GM18511 (cell line): ENCODE data around the gene DYRK2.
"Not testable (repeated sequence)": the region's sequence is repeated elsewhere in the genome, so short reads cannot be mapped to it uniquely, and the experiment has no call there.

Source experiments
- ATAC-seq: cut with Tn5 transposase; IDR thresholded peaks from one replicate; pipeline ENCODE4 v1.9.1; 2021; ENCODE audit warnings: mild to moderate bottlenecking, moderate library complexity; ENCODE audit not compliant: unreplicated experiment

DYRK2 gene

DNA sequence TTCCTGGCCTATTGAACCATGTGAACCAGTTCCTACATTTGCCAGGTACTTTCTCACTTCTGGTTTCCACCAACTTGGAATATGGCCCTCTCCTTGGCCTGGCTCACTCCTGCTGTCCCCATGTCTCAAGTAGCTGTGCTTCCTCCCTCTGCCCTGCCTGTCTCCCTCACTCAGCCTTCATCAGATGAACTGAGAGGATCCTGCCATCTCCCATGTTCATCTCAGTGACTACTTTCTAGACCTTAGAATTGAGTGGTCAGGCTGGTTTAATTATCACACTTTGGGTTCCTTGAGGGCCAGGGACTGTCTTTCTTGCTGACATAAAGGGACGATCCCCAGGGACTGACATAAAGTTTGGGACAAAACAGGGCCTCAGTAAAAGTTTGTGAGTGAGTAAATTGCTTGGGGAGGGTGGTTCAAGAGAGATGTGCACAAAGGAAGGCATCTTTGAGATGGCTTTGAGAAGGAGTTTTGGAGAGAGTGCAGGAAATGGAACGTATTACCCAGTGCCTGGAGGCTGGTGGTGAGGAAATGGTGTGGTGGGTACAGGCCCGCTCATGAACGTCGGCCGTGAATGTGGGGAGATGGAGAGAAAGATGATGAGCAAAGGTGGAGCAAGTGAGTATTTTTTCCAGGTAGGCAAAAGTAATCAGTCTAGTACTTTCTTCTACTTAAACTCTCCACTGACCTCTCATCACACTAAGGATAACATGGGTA, 20.8 kb downstream of the DYRK2 start:
- ATAC-seq = no peak

DNA sequence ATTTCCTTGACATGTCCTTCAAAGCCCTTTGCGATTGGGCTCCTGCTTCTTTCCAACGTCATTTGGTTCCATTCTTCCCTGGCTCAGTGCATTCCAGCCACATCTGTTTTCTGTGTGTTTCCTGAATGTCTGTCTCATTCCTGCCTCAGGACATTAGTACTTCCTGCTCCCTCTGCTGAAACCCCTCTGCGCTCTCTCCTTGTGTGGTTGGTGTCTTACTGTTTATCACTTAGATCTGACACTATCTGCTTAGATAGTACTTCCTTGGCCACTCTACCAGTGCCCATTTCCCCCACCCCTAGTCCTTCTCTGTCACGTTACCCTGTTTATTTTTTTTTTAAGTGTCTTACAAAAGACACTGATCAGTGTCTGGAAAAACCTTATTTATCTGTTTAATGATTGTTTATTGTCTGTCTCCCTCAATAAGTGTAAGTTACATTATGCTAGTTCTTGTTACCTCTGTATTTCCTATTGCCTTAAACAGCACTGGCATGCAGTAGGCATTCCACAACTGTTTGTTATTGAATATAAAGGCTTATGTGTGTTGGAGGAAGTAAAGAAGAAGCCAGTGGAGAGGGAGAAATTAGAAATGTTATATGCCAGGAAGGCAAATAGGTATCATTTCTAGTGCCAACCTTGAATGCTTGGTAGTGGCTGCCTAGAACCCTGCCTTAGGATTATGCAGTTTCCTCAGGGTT, 21.5 kb downstream of the DYRK2 start:
- no peak for ATAC-seq

DNA sequence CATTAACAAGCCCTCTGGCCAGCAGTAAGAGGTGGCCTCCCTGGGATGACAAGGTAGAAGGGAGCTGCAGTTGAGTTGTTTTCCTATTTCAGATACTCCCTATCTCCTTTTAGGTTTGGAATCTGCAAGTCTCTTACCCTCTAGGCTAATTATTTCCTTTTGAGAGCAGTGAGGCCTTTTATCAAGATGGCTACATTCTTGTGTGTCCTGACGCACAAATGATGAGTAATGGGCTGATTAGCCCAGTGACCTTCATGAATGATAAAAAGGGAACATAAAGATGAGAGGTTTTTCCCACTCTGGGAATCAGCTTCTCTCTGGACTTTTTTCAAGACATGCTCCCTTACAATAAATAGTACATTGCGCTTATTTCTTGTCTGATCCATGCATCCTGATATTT, 22.9 kb downstream of the DYRK2 start:
- ATAC-seq = no peak

DNA sequence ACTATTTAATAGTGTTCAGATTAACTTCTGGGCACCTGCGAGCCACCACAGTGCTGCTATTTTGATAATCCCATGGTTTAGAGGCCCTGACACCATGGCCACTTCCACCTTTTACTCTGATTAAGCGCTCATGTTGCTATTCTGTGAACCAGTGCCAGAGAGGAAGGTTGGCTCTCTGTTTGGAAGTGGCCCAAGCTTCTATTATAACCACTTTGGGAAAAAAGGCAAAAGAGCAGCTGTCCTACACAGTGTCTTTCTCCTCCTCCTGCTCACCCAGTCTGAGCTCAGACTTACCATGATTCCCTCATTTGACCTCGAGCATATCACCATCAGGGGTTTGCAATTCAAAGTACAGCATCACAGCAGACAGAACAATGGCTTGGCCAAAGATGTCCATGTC, 23.3 kb downstream of the DYRK2 start:
- no peak for ATAC-seq

DNA sequence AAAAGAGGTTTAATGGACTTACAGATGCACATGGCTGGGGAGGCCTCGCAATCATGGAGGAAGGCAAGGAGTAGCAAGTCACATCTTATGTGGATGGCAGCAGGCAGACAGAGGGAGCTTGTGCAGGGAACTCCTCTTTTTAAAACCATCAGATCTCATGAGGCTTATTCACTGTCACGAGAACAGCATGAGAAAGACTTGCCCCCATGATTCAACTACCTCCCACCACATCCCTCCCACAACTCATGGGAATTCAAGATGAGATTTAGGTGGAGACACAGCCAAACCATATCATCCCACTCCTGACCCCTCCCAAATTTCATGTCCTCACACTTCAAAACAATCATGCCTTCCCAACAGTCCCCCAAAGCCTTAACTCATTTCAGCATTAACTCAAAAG, 24.0 kb downstream of the DYRK2 start:
- ATAC-seq = not testable (repeated sequence)

DNA sequence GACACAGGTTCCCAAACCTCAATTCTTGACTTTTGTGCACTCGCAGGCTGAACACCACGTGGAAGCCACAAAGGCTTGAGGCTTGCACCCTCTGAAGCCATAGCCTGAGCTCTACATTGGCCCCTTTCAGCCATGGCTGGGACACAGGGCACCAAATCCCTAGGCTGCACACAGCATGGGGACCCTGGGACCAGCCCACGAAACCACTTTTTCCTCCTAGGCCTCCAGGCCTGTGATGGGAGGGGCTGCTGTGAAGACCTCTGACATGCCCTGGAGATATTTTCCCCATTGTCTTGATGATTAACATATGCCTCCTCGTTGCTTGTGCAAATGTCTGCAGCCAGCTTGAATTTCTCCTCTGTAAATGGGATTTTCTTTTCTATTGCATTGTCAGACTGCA, 25.0 kb downstream of the DYRK2 start:
- ATAC-seq = not testable (repeated sequence)

DNA sequence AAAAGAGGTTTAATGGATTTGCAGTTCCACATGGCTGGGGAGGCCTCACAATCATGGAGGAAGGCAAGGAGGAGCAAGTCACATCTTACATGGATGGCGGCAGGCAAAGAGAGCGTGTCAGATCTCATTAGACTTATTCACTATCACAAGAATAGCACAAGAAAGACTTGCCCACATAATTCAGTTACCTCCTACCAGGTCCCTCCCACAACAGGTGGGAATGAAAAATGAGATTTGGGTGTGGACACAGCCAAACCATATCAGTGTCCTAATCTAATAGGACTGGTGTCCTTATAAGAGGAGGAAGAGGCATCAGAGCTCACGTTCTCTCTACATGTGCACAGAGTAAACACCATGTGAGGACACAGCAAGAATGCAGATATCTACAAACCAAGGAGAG, 25.9 kb downstream of the DYRK2 start:
- no peak for ATAC-seq

DNA sequence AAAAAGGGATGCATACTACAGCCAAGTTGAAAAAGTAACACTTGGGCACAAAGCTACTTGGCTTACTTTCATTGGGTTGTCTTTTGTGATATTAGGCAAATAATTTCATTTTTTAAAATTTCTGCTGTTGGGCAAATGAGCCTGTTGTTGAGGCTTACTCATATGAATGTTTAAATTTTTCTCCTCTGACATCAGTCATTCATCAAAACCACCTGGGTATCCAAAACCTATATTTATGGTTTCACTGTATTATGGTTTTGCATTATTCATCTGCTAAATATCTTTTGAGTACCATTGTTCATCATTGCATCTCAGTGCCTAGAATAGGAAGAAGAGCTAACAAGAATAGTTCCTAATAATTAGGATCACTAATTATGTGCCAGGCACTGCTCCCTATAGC, 28.1 kb downstream of the DYRK2 start:
- no peak for ATAC-seq

DNA sequence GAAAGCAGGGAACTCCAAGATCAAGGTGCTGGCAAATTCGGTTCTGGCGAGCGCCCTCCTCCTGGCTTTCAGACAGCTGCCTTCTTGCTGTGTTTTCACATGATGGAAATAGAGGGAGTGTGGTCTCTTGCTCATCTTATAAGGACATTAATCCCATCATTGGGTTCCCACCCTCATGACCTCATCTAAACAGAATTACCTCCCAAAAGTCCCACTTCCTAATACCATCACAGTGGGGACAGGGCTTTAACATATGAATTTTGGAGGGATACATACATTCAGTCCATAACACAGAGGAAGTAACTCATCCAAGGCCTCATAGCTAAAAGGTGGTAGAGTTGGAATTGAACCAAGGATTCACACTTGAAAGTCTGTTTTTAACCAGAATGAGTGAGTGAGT, 28.6 kb downstream of the DYRK2 start:
- no peak for ATAC-seq

DNA sequence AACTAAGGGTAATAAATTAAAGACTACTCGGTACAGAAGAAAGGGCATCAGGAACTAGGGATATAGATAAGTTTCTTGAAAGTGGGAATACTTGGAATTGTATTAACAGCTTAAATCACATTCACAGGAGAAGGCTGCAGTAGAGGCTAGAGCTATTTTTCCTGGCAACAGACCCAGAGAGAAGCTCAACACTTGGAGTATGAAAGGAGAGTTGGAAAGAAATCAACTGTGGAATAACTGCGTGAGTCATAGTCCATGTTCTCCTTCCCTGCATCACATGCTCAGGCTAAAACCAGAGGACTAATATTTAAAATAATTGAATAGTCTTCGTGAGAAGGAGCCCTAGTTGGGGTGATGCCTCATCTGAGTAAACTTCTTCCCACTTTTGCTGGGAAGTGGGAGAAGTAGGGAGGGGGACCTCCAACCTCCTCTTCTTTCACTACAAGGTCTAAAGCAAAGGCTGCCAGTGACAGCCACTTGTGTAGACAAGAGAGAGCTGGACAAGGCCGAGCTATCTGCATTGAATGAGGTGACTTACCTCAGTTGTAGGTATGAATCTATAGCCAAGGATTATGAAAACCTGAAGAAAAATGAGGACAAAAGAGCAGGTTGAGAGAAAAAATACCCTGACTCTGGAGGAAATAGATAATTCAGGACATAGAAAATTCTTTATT, 32.7 kb downstream of the DYRK2 start:
- no peak for ATAC-seq

DNA sequence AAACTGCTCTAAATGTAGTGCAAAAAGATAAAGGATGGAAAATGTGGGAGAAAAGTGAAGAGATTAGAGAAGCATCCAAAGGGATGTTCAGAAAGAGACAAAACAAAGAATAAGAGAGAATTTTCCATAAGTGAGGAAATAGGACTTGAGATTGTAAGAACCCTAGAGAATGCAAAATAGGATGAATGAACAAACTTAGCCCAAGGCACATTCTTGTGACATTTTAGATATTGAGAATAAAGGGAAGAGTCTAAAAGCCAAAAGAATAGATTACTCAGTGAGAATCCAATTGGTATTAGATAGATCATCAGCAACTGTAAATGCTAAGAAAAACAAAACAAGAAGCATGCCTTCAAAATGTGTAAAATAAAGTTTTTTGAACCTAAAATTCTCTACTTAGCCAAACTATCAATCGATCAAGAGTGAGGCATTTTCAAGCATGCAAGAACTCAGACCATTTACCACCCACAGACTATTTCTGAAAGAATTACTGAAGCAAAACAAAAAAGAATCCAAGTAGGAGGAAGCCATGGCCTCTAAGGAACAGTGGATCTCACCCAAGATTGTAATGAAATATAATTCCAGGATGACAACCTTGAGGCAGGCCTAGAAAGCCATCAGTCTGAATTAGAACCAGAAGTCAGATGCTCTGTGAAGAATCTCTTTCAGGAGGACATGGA, 33.5 kb downstream of the DYRK2 start:
- ATAC-seq = no peak

DNA sequence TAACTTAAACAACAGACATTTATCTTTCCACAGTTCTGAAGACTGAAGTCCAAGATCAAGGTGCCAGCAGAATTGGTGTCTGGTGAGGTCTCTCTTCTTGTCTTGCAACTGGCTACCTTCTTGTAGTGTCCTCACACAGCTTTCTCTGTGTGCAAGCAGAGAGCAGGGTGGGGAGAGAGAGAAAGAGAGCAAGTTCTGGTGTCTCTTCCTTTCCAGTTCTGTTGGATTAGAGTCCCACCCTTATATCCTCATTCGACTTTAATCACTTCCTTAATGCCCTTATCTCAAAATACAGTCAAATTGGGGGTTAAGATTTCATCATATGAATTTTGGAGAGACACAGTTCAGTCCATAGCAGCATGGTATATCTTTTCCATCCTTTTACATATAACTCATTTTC, 40.8 kb downstream of the DYRK2 start:
- ATAC-seq = no peak

DNA sequence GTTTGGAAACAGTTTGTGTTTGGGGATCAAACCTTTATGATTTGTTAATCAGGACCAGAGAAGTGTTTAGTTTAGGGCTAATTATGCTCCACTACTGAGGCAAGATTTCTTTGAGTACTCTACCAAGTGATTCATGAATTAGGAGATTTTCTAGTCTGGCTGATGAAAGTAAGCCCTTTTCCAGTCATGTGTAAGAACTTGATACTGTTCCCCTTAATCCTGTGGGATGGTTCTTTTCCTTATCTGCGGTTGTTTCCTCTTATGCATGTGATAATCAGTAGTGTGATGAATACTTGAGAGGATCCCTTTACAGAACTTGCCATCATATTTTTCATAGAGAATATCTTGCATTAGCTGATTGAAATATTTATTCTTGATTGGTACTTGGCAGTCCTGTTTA, 42.1 kb downstream of the DYRK2 start:
- no peak for ATAC-seq

DNA sequence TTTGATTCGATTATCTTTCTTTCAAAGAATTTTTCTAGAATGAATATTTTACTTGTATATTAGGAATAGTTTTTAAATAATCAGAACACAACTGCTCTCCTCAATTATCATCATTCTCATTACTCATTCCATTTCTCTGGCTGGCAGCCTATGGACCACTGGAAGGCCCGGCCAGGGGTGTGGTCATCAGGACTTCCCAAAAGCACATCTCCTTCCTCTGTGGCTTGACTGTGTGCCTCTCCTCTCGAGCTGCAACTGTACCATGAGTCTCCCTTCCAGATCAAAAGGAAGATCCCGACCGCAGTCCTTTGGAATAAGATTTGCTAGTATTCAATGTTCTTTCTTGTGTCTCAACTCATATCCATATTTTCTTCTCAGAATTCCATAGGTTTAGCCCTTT, 42.7 kb downstream of the DYRK2 start:
- ATAC-seq = no peak

DNA sequence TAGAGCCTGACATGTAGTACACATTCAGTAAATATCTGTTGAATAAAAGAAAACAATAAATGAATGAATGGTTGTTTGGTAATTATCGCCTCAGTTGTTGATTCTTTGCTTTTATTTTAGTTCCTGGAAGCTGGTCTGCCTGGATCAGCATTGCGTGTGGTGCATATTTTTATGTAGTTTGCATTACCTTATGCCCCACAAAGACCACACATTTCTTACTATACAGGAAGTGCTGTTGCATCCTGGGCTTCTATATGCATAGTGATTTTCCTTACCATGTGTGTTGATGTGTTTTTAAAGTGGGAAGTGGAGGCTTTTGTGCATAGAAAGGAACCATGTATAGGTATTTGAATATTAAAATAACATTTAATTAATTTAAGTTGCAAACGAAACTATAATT, 43.6 kb downstream of the DYRK2 start:
- ATAC-seq = no peak

DNA sequence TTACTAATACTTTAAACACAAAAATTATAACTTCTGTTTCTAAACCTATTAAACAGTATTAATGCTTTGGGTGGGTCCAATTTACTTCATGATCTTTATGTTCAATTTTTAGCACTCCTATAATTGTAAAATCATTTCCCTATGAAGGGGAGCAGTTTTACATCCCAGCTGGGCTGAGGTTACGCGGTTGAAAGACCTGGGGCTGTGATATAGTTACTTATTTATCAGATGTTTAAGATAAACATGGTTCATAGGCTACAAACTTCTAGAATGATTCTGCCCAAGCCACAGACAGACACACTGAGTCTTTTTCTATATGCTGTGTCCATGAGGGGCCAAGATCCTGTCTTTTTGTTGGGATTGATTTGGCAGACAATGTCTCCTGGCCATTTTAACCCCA, 44.4 kb downstream of the DYRK2 start:
- ATAC-seq = no peak

DNA sequence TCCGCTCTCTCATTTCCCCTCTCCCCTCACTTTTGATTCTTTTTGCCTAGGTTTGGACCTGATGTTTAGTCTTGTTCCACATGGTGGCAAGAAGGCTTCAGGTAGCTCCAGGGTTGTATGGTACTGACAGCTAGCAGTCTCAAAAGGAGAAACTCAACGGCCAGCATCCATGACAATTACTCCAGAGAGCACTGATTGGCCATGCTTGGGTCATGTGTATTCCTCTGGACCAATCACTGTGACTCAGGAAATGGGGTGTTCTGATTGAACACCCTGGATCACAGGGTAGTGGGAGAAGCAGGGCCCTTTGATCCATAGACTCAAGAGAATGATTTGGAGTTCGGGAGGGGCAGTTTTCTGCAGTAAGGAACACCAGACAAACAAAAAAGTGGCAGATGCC, 45.3 kb downstream of the DYRK2 start:
- ATAC-seq = no peak

DNA sequence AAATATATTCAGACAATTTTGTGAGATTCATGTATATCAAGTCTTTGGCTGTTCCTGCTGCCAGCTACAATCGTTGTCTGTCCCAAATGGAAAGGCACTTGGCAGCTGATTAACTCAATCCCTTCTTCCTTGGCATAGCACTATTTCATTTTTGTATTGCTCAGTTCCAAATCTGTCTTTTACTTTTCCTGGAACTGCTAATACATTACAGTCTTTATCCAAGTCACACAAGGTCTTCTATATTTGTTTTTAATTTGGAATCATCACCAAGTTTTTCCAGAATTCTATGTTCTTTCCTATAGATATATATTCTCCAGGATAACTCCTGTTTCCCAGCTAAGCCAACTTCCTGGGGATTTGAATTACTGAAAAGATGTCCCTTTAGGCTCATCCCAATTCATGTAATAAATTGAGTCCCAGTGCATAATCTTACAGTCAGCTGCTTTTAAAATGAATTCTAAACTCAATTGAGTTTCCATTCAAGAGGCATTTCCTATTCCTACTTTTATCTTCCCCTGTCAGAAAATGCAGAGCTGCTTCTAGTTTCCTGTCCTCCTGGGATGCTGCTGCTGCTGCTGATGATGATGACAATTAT, 45.9 kb downstream of the DYRK2 start:
- ATAC-seq = no peak

DNA sequence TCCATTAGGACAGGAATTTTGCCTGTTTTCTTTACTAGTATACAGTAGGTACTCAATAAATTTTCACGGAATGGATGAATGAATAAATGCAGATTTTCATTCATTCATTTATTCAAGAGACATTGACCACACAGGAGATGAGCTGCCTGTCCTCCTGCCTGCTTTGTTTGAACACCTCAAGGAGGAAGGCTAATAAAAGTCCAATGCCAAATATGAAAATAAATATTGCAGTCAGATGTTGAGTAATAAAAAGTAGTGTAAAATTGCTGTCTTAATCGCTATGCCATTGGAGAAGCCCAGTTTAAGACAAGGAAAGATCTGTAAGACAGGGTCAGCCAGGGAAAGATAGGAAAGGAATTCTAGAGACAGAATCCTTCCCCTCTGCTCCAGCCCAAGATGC, 47.4 kb downstream of the DYRK2 start:
- no peak for ATAC-seq

DNA sequence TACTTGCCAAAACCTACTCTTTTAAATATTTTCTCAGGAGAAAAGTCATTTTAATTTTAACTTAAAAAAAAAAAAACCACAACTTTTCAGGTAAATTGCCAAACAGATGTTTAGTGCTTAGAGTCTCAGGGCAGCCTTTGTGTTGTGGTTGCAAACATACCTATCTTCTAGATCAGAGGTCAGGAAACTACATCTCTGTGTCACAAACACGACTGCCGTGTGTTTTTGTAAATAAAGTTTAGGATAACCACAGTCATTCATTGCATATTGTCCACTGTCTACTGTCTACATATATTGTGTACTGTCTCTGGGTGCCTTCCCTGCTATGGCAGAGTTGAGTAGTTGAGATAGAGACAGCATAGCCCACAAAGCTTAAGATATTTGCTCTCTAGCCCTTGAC, 48.9 kb downstream of the DYRK2 start:
- ATAC-seq = no peak

DNA sequence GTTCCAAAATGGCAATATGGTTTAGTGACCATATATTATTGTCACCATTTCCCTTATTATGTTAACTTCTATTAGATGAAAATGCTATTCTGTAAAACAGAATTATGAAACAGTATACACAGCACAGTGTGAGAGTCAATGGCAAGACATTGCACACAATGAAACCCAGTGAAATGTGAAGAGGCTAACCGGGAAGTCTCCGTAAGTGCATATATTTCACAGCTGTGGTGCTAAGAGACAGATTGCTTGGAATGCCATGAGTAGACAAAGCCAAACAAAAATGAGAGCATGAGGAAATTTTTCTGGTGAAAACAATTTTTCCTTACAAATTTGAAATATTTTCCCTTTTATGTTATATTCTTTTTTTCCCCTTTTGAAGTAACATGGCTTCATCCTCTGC, 49.4 kb downstream of the DYRK2 start:
- no peak for ATAC-seq
